Activated naive CD8-positive, alpha-beta T cell (primary cell): ENCODE measurements around the gene LDAH.

Source experiments
- H3K27ac Mint-ChIP-seq: one replicate; pipeline ENCODE4 v1.8.0; 2021; ENCODE audit warnings: mixed read lengths
- H3K27me3 Mint-ChIP-seq: one replicate; pipeline ENCODE4 v1.8.0; 2021; ENCODE audit warnings: mixed read lengths
- H3K36me3 Mint-ChIP-seq: one replicate; pipeline ENCODE4 v1.8.0; 2021; ENCODE audit warnings: mixed read lengths
- H3K4me1 Mint-ChIP-seq: one replicate; pipeline ENCODE4 v1.8.0; 2021; ENCODE audit warnings: low read depth, mixed read lengths
- H3K4me3 Mint-ChIP-seq: one replicate; pipeline ENCODE4 v1.8.0; 2021; ENCODE audit warnings: mild to moderate bottlenecking, mixed read lengths
- H3K9me3 Mint-ChIP-seq: one replicate; pipeline ENCODE4 v1.8.0; 2021; ENCODE audit warnings: low read depth, mixed read lengths

The LDAH gene

DNA sequence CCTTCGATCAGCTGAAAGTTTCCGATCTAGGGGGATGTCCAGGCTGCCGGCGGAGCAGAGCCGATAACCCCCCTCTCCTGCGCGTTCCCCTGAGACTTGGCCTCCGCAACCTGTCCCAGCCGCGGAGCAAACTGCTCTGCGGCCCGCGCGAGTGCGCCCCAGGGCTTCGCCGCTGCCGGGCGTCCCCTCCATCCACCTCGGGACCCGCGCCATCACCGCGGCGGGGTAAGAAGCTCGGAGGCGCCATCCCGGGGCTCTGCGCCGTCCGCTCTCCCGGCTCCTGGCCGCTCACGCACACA is 156.9 kb downstream of the LDAH start:
- Mint-ChIP-seq H3K27ac (no peak overlapping the region), H3K4me1 (peaks cover 13% of the 10 kb centered on the region), H3K4me3 (peak overlapping the region; percentile 83), H3K9me3 (no peaks in the 10 kb centered on the region), H3K27me3 (peaks cover 30% of the 10 kb centered on the region), H3K36me3 (no peaks in the 10 kb centered on the region)

DNA sequence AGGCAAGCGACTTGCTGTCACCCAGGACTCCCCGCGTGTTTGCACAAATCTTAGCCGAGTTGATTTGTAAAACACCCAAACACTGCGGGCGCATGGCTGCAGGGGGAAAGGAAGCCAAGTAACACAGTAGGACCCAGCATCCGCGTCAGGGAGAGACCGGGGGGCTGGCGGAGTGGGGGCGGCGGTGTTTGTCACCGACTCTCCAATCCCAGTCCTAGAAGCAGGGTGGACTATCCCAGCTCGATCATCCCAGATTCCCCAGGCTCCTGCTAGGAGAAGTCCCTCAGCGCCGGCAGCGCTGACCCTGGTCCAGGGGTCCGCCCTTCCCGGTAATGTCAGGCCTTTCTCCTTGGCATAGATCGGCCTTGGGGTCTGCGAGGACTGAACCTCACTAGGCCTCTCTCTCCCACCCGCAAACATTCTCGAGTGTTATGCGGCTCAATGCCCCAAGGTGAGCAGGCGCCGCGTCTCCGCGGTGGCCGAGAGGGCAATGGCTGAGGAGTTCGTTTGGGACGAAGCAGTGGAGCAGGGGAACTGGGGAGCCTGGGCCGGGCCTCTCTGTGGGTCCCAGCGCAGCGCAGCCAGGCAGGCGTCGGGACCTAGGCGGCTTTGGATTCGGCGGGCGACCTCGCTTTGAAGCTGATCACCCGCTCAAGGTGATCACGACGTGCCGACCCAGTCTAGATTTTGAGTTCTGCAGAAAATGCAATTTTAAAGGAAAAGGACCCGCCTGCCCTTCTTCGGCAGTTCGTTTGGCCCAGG is 157.5 kb downstream of the LDAH start:
- Mint-ChIP-seq H3K4me1 (peaks cover 13% of the 10 kb centered on the region), H3K36me3 (no peaks in the 10 kb centered on the region), H3K27ac (no peak overlapping the region), H3K4me3 (peak overlapping the region; percentile 83), H3K9me3 (no peaks in the 10 kb centered on the region), H3K27me3 (peaks cover 35% of the 10 kb centered on the region)

DNA sequence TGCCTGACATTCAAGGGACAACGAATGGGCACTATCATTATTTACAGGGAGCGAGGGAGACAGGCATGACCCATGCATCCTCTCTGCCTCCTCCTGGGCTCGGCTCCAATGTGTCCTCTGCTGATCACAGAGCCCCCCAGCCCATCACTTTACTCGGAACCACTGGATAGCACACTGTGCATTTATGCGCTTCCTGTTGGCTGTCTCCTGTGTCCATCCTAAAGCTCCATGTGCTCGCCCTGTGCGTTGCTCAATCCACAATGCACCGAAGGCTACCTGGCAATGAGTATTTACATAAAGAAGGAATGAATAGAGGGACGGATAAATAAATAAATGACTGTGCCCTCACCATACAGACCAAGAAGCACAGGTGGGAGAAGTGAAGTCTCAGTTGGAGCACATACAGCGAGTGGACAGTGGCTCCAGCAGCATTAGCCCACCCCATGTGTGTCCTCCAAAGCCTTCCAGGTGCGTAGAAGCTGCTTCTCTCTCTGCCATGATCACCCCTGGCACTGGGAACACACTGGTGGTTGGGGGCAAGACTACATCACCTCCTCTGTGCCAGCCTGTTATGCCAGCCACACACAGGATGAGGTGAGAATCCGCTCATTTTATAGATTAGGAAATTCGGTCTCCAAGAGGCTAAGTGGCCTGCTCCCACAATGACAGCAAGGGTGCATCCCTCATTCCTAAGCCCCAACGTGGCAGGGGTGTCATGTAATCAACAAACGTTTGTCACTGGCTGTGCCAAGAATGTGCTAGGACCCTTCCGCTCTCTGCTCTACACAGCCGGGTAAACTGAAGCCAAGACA is 158.3 kb downstream of the LDAH start:
- Mint-ChIP-seq H3K4me3 (peak overlapping the region; percentile 48), H3K9me3 (no peaks in the 10 kb centered on the region), H3K36me3 (no peaks in the 10 kb centered on the region), H3K27me3 (peaks cover 35% of the 10 kb centered on the region), H3K4me1 (peaks cover 13% of the 10 kb centered on the region), H3K27ac (no peak overlapping the region)

DNA sequence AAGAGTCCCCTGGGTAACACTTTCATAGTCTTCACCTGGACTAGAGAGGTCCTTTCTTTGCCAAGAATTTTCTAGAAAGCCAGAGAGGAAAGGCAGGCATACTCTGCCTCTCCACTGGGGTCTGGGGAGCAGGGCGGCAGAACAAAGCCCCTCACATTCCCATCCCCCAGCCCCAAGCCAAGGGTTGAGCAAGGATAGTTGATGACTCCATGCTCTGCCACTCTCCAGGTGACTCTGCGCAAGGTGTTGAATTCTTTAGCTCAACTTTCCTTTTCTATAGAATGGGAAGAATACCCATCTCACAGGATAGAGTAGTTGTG is 158.9 kb downstream of the LDAH start:
- no peak overlapping the region for H3K4me3 Mint-ChIP-seq
- no peaks in the 10 kb centered on the region for H3K36me3 Mint-ChIP-seq
- peaks cover 38% of the 10 kb centered on the region for H3K27me3 Mint-ChIP-seq
- peaks cover 13% of the 10 kb centered on the region for H3K4me1 Mint-ChIP-seq
- H3K9me3 Mint-ChIP-seq = no peaks in the 10 kb centered on the region
- H3K27ac Mint-ChIP-seq = no peak overlapping the region

DNA sequence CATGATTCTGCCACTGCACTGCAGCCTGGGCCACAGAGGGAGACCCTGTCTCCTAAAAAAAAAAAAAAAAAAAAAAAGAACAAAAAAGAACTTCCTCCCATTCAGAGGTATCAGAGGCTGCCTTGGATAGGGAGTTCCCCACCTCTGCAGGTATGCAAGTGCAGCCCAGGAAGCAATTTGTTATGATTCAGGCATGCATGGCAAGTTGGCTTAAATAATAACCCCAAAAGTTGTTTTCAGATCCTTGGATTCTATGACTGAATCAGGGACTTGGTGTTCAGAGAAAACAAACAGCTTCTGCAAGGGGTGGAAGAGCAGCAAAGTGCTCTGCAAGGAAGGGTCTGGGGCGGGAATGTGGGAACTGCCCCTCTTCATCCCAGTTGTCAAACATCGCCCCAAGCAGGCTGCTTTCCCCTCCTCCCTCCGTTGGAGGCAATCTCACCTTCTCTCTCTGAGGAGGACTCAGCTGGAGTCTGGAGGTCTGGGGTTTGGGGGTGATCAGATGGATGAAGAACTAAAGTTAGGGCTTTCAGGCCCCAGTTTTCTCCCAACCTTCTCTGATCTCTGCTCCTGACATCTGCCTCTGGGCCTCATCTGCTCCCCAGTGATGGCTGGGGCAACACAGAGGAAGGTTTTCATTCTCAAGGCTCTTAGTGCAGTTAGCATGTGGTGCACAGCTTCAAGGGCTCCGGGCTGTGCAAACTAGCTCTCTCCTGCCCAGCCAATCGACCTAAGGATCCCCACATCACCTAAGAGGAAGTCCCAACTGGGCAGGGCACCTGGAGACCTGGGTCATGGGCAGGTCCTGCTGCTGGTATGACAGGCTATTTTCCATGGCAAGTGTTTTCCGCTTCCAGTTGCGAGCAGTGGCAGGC is 159.5 kb downstream of the LDAH start:
- H3K27ac Mint-ChIP-seq = no peak overlapping the region
- no peak overlapping the region for H3K4me3 Mint-ChIP-seq
- no peaks in the 10 kb centered on the region for H3K9me3 Mint-ChIP-seq
- H3K36me3 Mint-ChIP-seq = no peaks in the 10 kb centered on the region
- peaks cover 13% of the 10 kb centered on the region for H3K4me1 Mint-ChIP-seq
- H3K27me3 Mint-ChIP-seq = peaks cover 41% of the 10 kb centered on the region

DNA sequence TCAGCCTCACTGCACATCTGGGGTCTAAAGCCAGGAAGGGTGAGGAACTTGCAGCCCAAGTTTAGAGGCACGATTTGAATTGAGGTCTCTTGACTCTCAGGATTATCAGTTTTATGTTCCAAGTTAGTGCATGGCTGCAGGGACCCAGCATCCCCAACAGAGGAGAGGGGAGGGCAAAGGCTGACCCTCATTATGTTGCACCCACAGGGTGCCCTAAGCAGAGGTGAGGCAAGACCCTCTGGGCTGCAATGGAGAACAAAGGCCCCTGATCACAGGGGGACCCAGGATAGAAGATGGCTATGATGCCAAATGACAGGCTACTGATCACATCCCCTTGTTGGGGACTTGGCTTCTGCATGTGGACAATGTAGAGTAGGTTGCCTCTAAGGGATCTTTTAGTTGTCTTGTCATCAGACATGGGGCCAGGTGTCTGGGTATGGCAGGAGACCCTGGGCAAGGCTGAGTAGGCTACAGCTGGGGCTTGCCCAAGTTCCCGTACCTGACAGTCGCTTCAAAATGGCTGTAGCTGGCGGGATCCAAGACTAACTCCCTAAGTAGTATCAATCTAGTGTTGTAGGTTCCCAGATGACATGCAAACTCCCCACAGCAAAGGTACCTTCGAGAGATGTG is 160.5 kb downstream of the LDAH start:
- Mint-ChIP-seq H3K4me3 (no peak overlapping the region), H3K27me3 (peaks cover 38% of the 10 kb centered on the region), H3K27ac (no peak overlapping the region), H3K36me3 (no peaks in the 10 kb centered on the region), H3K9me3 (no peaks in the 10 kb centered on the region), H3K4me1 (peaks cover 8% of the 10 kb centered on the region)

DNA sequence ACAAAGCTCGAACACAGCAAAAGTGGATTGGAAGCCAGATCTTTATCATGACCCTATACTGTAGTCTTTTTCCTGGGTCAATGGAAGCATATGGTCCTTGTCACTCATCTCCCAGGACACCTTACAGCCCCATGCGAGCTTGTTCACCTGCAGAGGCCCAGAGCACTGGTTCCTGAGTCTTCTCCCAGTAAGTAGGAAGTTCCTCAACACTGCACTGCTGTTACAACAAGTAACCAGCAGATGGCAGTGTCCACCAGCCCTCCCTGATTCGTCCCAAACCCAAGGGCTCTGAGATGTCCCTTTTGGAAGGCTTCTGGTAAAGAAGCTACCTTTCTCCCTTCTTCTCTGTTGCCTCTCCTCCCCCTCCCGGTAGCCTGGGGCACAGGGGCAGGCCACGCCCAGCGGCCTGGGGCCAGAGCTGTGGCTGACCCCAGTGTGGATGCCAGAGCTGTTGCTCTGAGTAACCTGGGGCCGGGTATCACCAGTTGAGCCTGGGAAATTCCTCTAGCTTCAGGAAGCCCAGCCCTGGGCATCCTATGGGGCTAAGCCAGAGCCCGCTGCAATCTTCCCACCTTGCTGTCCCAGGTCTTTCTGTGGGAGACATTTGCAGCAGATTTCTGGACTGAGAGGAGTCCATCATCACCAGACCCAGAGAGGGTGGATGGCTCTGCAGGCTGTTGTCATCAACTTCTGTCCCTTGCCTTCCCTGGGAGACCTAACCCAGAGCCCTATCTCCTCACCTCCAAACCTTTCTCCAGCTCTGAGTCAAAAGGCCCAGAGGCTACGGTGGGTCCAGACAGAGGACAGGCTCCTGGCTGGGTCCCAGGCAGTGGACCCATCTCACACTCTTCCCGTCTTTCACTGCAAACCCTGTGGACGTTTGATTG is 161.2 kb downstream of the LDAH start:
- H3K27me3 Mint-ChIP-seq = peaks cover 38% of the 10 kb centered on the region
- no peaks in the 10 kb centered on the region for H3K36me3 Mint-ChIP-seq
- no peak overlapping the region for H3K4me3 Mint-ChIP-seq
- H3K27ac Mint-ChIP-seq = no peak overlapping the region
- H3K4me1 Mint-ChIP-seq = peaks cover 8% of the 10 kb centered on the region
- no peaks in the 10 kb centered on the region for H3K9me3 Mint-ChIP-seq

DNA sequence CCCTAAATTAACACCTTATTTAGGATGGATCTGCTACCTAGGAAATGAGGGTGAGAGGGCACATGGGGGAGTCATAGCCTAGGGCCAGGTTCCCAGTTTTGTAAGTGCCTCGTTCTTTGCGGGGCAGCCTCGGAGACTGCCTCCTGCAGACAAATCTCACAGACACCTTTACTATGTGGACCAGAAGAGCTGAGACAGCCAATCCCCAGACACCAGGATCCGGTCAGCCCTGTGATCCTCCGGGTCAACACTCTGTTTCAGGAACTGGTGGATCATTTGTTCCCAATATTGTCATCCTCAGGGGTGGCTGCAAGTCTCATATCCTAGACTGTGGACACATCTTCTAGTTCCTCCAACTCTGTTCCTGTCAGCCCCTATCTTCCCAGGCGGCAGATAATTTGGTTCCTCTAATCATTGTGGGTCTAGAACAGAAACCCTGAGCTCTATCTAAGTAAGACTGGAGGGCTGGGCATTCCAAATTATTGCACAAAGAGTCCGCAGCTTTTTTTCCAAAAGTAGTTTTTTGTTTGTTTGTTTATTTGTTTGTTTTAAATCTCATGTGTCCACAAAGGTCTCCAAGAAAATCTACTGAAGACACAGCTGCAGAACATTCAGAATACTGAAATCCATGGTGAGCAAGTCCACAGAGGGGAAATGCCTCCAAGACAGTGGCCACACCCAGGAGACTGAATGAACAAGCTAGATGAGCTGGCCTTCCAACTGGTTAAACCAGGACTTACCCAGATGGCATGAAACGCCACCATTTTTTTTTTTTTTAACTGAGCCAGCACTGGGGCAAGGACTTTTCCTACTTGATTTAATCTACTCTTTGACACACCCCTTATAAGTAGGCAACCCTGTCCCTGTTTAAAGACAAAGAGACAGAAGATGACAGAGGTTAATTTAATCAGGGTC is 162.1 kb downstream of the LDAH start:
- Mint-ChIP-seq H3K9me3 (no peaks in the 10 kb centered on the region), H3K27ac (no peak overlapping the region), H3K4me1 (peaks cover 6% of the 10 kb centered on the region), H3K4me3 (no peak overlapping the region), H3K27me3 (peaks cover 36% of the 10 kb centered on the region), H3K36me3 (no peaks in the 10 kb centered on the region)

DNA sequence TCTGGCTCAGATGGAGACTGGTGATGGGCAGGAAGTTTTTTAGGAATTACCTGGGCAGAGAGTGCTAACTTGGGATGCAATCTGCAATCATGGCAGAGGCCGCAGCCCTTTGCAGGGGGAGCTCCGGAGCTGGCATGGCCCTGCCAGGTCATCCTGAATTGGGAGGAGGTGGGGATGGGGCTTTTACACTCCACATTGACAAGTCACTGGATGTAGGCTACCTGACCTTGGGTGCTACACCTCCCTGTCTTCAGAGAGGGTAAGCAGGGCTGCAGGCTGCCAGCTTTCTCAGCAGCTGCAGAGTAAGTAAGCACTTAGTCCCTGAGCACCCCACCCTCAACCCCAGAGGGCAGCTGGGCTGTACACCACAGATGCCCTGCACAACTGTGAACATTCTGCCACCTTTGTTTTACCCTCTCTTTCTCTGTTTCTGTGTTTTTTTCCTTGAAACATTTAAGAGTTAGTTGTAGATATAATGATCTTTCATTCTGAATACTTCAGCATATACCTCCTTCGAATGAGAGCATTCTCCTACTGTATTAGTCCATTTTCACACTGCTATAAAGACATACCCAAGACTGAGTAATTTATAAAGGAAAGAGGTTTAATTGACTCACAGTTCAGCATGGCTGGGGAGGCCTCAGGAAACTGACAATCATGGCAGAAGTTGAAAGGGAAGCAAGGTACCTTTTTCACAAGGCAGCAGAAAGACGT is 165.2 kb downstream of the LDAH start:
- Mint-ChIP-seq H3K27ac (no peak overlapping the region), H3K36me3 (no peaks in the 10 kb centered on the region), H3K9me3 (no peaks in the 10 kb centered on the region), H3K4me3 (no peak overlapping the region), H3K4me1 (no peaks in the 10 kb centered on the region), H3K27me3 (peaks cover 20% of the 10 kb centered on the region)

DNA sequence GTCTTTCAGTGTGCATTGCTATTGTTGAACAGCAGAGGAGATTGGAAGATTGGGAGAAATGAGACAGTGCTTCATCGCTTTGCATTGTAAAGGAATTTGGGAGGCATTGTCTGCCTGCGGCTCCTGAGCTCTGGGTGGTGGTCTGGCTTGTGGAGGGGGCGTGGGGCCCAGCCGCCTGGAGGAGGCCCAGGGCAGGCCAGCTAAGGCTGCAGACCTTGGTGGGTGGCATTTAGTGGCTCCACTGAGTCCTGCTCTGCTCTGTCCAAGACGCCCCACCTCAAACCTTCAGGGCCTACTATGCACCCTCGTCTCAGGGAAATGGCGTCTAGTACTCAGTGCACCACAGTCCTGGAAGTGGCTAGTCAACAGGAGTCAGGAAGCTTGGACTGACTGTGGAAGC is 166.3 kb downstream of the LDAH start:
- Mint-ChIP-seq H3K9me3 (no peaks in the 10 kb centered on the region), H3K27ac (no peak overlapping the region), H3K4me3 (no peak overlapping the region), H3K36me3 (no peaks in the 10 kb centered on the region), H3K27me3 (peaks cover 13% of the 10 kb centered on the region), H3K4me1 (peaks cover 2% of the 10 kb centered on the region)

DNA sequence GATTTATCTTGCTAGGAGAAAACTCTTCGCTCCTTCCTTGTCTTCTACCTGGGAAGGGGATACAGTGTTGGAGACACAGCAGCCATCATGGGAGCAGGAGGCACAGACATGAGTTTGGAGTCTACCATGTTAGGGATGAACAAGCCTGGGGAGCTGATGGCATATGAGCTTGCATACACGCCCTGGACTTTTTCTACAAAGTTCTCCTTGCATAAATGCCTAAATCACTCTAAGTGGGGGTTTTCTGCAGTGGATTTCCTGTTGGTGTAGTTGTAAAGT is 168.4 kb downstream of the LDAH start:
- Mint-ChIP-seq H3K27me3 (peaks cover 9% of the 10 kb centered on the region), H3K4me1 (peaks cover 15% of the 10 kb centered on the region), H3K9me3 (no peaks in the 10 kb centered on the region), H3K27ac (no peak overlapping the region), H3K4me3 (no peak overlapping the region), H3K36me3 (no peaks in the 10 kb centered on the region)

DNA sequence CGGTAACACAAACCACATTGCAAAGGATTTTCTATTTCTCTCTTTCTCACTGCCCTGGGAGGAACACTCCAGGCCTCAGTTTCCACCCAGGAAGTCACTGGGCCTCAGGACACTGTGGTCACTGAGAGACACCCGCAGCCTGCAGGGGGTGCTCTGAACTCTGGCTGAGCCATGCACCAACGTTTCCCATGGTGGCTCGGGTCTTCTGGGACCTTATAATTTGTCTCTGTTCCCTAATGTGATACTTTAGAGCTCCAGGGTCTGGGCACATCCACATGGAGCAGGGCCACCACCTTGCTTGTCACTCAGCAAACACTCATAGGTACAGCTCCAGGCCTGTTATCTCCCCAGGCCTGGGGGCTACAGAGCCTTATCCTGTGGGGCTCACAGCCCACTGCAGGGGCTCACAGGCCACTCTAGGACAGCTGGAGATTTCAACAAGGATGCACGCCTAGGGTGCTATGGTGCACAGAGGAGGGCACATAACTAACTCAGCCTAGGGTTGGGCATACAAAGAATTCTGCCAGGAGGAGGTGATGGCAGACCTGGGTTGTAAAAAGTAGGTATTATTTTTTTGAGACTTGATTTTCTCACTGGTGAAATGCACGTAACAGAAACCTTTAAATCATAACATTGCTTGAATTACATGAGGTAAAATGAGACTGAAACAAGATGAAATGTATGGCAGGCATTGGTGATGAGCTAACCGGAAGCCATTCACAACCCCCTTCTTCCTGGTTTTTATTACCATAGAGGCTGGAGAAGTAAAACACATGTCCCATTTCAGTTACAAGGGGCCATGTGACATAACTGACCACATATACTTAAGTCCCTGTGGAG is 169.0 kb downstream of the LDAH start:
- Mint-ChIP-seq H3K27ac (no peak overlapping the region), H3K4me1 (peaks cover 19% of the 10 kb centered on the region), H3K4me3 (no peak overlapping the region)

More for the DNA sequence above, 169.0 kb downstream of the LDAH start:
- H3K9me3 Mint-ChIP-seq = no peaks in the 10 kb centered on the region
- H3K27me3 Mint-ChIP-seq = peaks cover 5% of the 10 kb centered on the region
- H3K36me3 Mint-ChIP-seq = no peaks in the 10 kb centered on the region
